ENCODE data around the gene EPHB6. TPM values are rescaled to one million over a fixed set of nuclear protein-coding genes. Genes with fewer than 3 reads are reported as not detected.

Gene EPHB6
- total and polyA plus RNA-seq, 4 donors = 15.6 to 54.6 (median 33.9) TPM

DNA sequence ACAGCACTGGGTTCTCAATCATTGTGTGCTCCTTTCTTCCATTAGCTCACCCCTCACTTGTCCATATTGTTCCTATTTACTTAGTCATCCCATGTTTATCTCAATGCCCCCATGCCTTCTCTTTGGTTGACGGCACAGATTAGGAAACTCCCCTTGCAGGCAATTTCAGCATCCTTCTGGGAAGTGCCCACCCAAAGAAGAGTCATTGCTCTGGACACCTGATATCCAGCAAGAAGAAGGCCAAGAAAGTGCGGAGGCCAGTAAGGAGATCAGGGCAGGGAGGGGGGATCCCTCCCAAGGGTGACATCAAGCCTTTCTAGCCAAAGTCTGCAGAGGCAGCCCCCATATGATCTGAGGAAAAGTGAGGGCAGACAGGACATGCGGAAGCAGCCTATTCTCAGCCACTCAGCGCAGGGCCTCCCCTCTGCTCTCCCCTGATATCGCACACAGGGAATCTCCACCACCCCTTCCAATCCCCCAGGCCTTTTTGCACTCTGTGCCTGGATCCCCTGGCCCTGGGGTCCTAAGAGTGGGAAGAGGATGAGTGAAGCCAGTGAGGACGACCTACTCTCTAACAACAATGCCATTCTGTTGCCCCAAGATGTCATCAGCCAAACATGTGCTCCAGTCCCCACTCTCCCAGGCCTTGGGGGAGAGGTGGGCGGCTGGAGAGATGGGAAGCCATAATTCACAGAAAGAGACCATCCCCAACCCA, 28.9 kb downstream of the EPHB6 start:
- no peak for DNase-seq (ENCODE audit: low read depth in 4 of 6, low spot score in 6 of 6)
- peaks cover 2% of the 10 kb centered on the region for H3K27me3 ChIP-seq (ENCODE audit: control insufficient read depth, insufficient read depth, low read length)
- WGBS (ENCODE audit: insufficient coverage) = 89% methylated on average over 4 of the region's 7 CpGs
- no peaks in the 10 kb centered on the region for H3K36me3 ChIP-seq (ENCODE audit: control insufficient read depth, insufficient read depth, low read length)
- H3K9me3 ChIP-seq (ENCODE audit: control insufficient read depth, insufficient read depth, low read length) = no peaks in the 10 kb centered on the region
- H3K27ac ChIP-seq (ENCODE audit: low read depth, low read length) = no peak overlapping the region
- H3K4me3 ChIP-seq (ENCODE audit: low read depth, low read length) = no peak overlapping the region
- no peaks in the 10 kb centered on the region for H3K4me1 ChIP-seq (ENCODE audit: control insufficient read depth, insufficient read depth, low read length)

DNA sequence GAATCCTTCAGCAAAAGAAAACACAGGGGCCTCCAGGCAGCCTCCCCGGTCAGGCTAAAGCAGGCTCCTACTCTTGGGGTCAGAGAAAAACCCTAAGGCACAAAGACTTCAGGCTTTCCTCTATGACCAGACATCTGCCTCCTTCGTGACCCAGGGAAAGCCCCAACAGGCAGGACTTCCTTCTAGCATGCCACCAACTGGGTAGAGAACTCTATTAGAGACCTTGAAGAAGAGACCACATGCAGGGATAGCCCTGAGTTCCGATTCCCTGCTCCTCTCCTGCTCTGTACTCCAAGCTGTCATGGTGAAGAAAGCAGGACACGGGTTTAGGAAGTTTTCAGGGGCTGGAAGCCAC, 29.4 kb downstream of the EPHB6 start:
- Histone ChIP-seq H3K9me3 (ENCODE audit: control insufficient read depth, insufficient read depth, low read length) (no peaks in the 10 kb centered on the region), H3K27ac (ENCODE audit: low read depth, low read length) (no peak overlapping the region), H3K36me3 (ENCODE audit: control insufficient read depth, insufficient read depth, low read length) (no peaks in the 10 kb centered on the region), H3K4me3 (ENCODE audit: low read depth, low read length) (no peak overlapping the region), H3K4me1 (ENCODE audit: control insufficient read depth, insufficient read depth, low read length) (no peaks in the 10 kb centered on the region), H3K27me3 (ENCODE audit: control insufficient read depth, insufficient read depth, low read length) (peaks cover 2% of the 10 kb centered on the region)
- DNase-seq (ENCODE audit: low read depth in 4 of 6, low spot score in 6 of 6) = no peak
- 87% methylated on average over 3 of the region's 4 CpGs for WGBS (ENCODE audit: insufficient coverage)

DNA sequence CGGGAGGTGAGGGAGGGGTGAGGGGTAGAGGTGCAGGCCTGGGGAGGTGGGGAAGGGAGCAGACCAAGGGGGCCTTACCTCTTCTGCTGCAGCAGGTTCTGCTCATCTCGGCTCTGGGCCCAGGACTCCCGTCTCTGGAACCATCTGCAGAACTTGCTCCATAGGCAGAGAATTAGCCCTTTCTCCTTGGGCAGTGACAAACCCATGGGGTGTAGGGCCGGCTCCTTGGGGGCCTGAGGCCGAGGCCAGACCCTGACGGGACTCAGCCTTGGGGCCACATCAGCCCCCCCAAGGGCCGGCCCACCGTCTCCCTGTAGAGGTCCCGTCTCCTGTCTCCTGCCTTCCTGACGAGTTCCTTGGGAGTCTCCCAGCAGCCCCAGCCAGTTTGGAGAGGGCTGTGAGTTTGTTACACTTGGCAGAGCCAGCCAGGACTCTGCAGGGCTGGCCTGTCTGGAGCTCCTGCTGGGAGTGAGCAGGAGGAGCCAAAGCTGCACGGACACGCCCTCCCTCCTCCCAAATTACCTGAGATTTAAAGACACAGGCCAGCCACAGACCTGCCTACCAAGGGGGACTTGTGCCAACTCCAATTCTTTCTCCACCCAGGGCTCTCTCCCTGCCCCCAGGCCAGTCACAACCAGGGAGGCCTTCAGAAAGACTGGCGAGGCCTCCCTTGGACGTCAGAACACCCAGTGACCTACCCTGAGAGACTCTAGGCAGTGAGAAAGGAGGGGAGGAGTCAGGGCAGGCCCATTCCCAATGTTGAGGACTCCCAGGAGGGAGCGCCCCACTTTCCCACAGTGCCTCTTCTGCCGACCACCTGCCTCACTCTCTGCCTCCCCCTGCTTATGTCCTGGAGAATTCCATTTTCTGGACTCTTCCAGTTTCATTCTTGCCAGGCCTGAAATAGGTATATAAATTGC, 30.7 kb downstream of the EPHB6 start, which contains the start of gene TRPV6:
Gene TRPV6, minus strand, starts transcription at position 435 of the 920 bp plus-strand sequence.
- peaks cover 2% of the 10 kb centered on the region for H3K27me3 ChIP-seq (ENCODE audit: control insufficient read depth, insufficient read depth, low read length)
- 58% methylated on average over 14 of the region's 16 CpGs for WGBS (ENCODE audit: insufficient coverage)
- H3K4me3 ChIP-seq (ENCODE audit: low read depth, low read length) = no peak within 1 kb of the TSS
- H3K27ac ChIP-seq (ENCODE audit: low read depth, low read length) = no peak within 1 kb of the TSS
- H3K4me1 ChIP-seq (ENCODE audit: control insufficient read depth, insufficient read depth, low read length) = no peaks in the 10 kb centered on the region
- no peaks in the 10 kb centered on the region for H3K36me3 ChIP-seq (ENCODE audit: control insufficient read depth, insufficient read depth, low read length)
- H3K9me3 ChIP-seq (ENCODE audit: control insufficient read depth, insufficient read depth, low read length) = no peaks in the 10 kb centered on the region
- peak in 1 of 6 donors; percentile 49 for DNase-seq (ENCODE audit: low read depth in 4 of 6, low spot score in 6 of 6)

DNA sequence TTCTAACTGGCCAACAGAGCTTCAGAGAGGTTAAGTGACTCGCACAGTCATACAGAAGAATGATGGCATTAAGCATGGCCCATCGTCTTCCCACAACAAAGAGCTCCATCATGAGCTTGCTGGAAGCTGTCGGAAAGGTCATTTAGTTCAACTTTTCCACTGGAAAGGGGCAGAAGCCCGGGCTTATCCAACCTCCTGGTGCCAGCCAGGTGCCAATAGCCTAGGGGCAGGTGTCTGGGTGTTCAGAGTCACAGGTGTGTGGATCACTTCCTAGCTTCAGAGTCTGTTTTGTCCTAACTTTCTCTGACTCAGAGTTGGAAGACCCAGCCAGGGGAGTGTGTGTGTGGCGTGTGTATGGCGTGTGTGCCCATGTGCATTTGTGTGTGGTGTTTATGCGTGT, 32.0 kb downstream of the EPHB6 start:
- H3K36me3 ChIP-seq (ENCODE audit: control insufficient read depth, insufficient read depth, low read length) = no peaks in the 10 kb centered on the region
- no peak overlapping the region for H3K27ac ChIP-seq (ENCODE audit: low read depth, low read length)
- H3K4me1 ChIP-seq (ENCODE audit: control insufficient read depth, insufficient read depth, low read length) = no peaks in the 10 kb centered on the region
- DNase-seq (ENCODE audit: low read depth in 4 of 6, low spot score in 6 of 6) = no peak
- WGBS (ENCODE audit: insufficient coverage) = 78% methylated on average over 7 of the region's 7 CpGs
- H3K9me3 ChIP-seq (ENCODE audit: control insufficient read depth, insufficient read depth, low read length) = no peaks in the 10 kb centered on the region
- no peaks in the 10 kb centered on the region for H3K27me3 ChIP-seq (ENCODE audit: control insufficient read depth, insufficient read depth, low read length)
- H3K4me3 ChIP-seq (ENCODE audit: low read depth, low read length) = no peak overlapping the region

DNA sequence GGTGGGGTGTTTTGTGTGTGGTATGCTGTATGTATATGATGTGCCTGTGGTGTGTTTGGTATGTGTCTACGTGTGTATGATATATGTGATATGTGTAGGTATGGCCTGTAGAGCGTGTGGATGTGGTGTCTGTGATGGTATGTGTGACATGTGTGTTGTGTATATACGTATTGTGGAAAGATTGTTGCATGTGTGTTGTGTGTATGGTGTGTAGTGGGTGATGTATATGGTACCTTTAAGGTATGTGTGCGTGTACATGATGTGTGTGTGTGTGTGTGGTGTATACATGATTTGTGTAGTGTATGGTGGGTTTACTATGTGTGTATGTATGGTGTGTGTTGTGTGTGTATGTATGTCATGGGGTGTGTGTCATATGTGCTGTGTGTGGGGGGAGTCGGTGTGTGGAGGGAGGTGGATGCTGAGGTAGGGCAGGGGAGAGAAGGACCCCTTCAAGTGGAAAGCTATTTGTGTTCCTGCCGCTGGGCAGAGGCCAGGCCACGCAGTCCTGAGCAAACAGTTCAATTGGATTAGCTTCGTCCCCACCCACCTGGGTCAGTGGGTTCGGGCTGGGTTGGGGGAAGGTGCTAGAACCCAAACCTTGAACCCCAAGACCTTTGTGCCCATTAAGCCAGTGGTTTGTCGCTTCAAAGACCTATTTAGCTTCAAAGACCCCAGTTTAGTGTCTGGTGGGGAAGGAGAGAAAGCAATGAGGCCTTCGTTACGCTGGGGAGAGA, 32.6 kb downstream of the EPHB6 start:
- DNase-seq (ENCODE audit: low read depth in 4 of 6, low spot score in 6 of 6) = no peak

DNA sequence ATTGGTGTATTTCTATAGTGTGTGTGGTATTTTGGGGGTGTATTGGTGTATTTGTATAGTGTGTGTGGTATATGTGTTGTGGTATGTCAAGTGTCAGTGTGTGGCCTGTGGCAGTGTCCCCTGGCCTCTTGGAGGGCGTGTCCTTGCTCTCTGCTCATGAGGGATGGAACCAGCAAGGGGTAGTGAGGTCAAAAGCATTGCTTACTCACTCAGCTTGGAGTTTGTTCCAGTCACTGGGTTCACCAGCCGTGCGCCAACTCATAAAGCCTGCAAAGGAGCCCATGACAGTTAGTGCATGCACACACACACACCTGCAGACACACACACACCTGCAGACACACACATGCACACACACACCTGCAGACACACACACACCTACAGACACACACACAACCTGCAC, 34.9 kb downstream of the EPHB6 start:
- WGBS (ENCODE audit: insufficient coverage) = 68% methylated on average over 3 of the region's 3 CpGs
- Histone ChIP-seq H3K4me1 (ENCODE audit: control insufficient read depth, insufficient read depth, low read length) (no peaks in the 10 kb centered on the region), H3K9me3 (ENCODE audit: control insufficient read depth, insufficient read depth, low read length) (no peaks in the 10 kb centered on the region), H3K27ac (ENCODE audit: low read depth, low read length) (no peak overlapping the region), H3K27me3 (ENCODE audit: control insufficient read depth, insufficient read depth, low read length) (no peaks in the 10 kb centered on the region), H3K36me3 (ENCODE audit: control insufficient read depth, insufficient read depth, low read length) (no peaks in the 10 kb centered on the region), H3K4me3 (ENCODE audit: low read depth, low read length) (no peak overlapping the region)
- no peak for DNase-seq (ENCODE audit: low read depth in 4 of 6, low spot score in 6 of 6)

More for the DNA sequence above, 32.6 kb downstream of the EPHB6 start:
- Histone ChIP-seq H3K4me3 (ENCODE audit: low read depth, low read length) (no peak overlapping the region), H3K9me3 (ENCODE audit: control insufficient read depth, insufficient read depth, low read length) (no peaks in the 10 kb centered on the region), H3K36me3 (ENCODE audit: control insufficient read depth, insufficient read depth, low read length) (no peaks in the 10 kb centered on the region), H3K4me1 (ENCODE audit: control insufficient read depth, insufficient read depth, low read length) (no peaks in the 10 kb centered on the region), H3K27ac (ENCODE audit: low read depth, low read length) (no peak overlapping the region), H3K27me3 (ENCODE audit: control insufficient read depth, insufficient read depth, low read length) (no peaks in the 10 kb centered on the region)
- 96% methylated on average over 9 of the region's 12 CpGs for WGBS (ENCODE audit: insufficient coverage)

DNA sequence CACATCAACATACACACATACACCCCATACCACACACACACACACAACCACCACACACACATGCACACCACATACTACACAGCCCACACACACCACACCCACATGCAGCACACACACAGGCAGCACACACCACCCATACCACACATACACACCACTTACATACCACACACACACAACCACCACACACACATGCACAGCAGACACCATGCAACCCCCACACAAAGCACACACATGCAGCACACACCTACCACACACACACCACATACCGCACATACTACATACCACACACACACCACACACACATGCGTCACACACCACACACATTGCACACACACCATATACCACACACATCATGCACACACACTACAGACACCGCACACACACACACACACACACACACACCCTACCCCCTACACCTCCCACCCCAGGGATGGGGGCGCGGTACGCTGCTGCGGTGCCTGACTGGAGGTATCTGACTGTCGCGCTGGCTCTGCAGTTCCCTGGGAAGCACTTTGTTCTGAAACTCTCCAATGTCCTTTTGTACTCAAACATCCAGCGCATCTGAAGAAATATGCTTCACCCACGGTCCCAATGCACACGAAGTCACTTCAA, 36.1 kb downstream of the EPHB6 start:
- 85% methylated on average over 12 of the region's 12 CpGs for WGBS (ENCODE audit: insufficient coverage)
- Histone ChIP-seq H3K9me3 (ENCODE audit: control insufficient read depth, insufficient read depth, low read length) (no peaks in the 10 kb centered on the region), H3K27me3 (ENCODE audit: control insufficient read depth, insufficient read depth, low read length) (no peaks in the 10 kb centered on the region), H3K27ac (ENCODE audit: low read depth, low read length) (no peak overlapping the region), H3K36me3 (ENCODE audit: control insufficient read depth, insufficient read depth, low read length) (no peaks in the 10 kb centered on the region), H3K4me1 (ENCODE audit: control insufficient read depth, insufficient read depth, low read length) (no peaks in the 10 kb centered on the region), H3K4me3 (ENCODE audit: low read depth, low read length) (no peak overlapping the region)
- DNase-seq (ENCODE audit: low read depth in 4 of 6, low spot score in 6 of 6) = no peak

DNA sequence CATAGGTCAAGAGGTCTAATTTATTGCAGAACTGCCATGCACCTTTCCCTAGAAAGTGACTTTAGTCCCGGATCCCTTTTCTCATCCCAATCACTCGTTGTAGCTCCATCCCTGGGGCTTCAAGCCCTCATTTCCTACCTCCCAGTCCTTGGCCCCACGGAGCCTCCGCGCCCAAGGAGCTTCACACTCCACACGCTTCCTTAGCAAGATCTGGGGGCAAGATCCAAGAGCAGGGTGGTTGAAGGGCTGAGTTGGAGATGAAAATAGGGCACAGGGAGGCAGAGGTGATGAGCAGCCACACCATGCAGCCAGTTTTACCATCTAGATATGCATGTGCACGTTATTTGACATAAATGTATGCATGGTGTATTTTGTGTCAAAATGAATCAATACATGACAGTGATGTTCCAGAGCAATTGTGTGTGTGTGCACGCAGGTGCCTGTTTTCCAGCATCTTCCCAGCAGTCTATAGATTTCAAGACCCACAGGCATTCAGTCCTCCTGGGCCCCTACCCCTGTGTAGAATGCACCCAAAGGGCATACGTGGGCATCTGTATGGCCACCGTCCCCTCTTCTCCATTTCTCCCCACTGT, 36.7 kb downstream of the EPHB6 start:
- H3K4me1 ChIP-seq (ENCODE audit: control insufficient read depth, insufficient read depth, low read length) = no peaks in the 10 kb centered on the region
- no peaks in the 10 kb centered on the region for H3K9me3 ChIP-seq (ENCODE audit: control insufficient read depth, insufficient read depth, low read length)
- WGBS (ENCODE audit: insufficient coverage) = 76% methylated on average over 4 of the region's 10 CpGs
- H3K36me3 ChIP-seq (ENCODE audit: control insufficient read depth, insufficient read depth, low read length) = no peaks in the 10 kb centered on the region
- no peak overlapping the region for H3K4me3 ChIP-seq (ENCODE audit: low read depth, low read length)
- no peaks in the 10 kb centered on the region for H3K27me3 ChIP-seq (ENCODE audit: control insufficient read depth, insufficient read depth, low read length)
- no peak for DNase-seq (ENCODE audit: low read depth in 4 of 6, low spot score in 6 of 6)
- H3K27ac ChIP-seq (ENCODE audit: low read depth, low read length) = no peak overlapping the region

DNA sequence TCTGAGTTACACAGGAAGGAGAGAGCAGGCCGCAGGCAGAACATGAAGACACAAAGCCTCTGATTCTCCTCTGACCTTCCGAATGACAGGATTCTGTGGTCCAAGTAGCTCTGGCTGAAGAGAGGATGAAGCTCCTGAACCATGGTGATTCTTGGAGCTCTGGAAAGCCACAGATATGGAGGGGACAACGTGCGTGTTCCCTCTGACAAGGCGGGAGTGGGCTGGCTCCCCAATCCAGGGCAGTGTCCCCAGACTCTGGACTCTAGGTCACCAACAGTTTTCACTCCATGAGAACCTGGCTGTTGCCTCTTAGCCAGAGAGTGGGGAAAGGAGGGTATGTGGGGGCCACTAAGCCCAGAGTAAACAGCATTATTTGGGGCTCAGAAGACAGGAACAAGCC, 38.1 kb downstream of the EPHB6 start:
- Histone ChIP-seq H3K4me1 (ENCODE audit: control insufficient read depth, insufficient read depth, low read length) (no peaks in the 10 kb centered on the region), H3K27me3 (ENCODE audit: control insufficient read depth, insufficient read depth, low read length) (no peaks in the 10 kb centered on the region), H3K9me3 (ENCODE audit: control insufficient read depth, insufficient read depth, low read length) (no peaks in the 10 kb centered on the region), H3K27ac (ENCODE audit: low read depth, low read length) (no peak overlapping the region), H3K36me3 (ENCODE audit: control insufficient read depth, insufficient read depth, low read length) (no peaks in the 10 kb centered on the region), H3K4me3 (ENCODE audit: low read depth, low read length) (no peak overlapping the region)
- no peak for DNase-seq (ENCODE audit: low read depth in 4 of 6, low spot score in 6 of 6)
- WGBS (ENCODE audit: insufficient coverage) = 92% methylated on average over 5 of the region's 5 CpGs
